Suprapubic skin (tissue), 4 donors: ENCODE results near the gene STING1. TPM values are rescaled to one million over a fixed set of nuclear protein-coding genes. Genes with fewer than 3 reads are reported as not detected.
"Not testable (repeated sequence)": the region's sequence is repeated elsewhere in the genome, so short reads cannot be mapped to it uniquely, and the experiment has no call there.

Experiments used
- DNase-seq, 2 donors: peaks; one replicate each; pipeline ENCODE4 v3.0.0-alpha.2; 2019; ENCODE audit warnings: low spot score in 2 of 2
- H3K27ac ChIP-seq: fragments of 200-600 bp; sonication (generic); one replicate; pipeline ENCODE4 v1.5.1; 2019
- H3K27me3 ChIP-seq: fragments of 200-600 bp; sonication (generic); one replicate; pipeline ENCODE4 v1.5.1; 2019
- H3K36me3 ChIP-seq: fragments of 200-600 bp; sonication (generic); one replicate; pipeline ENCODE4 v1.5.1; 2019
- H3K4me1 ChIP-seq: fragments of 200-600 bp; sonication (generic); one replicate; pipeline ENCODE4 v1.5.1; 2019
- H3K4me3 ChIP-seq: fragments of 200-600 bp; sonication (generic); one replicate; pipeline ENCODE4 v1.5.1; 2019; ENCODE audit warnings: mild to moderate bottlenecking
- H3K9me3 ChIP-seq: fragments of 200-600 bp; sonication (generic); one replicate; pipeline ENCODE4 v1.5.1; 2019
- EP300 ChIP-seq: sonication (generic); formaldehyde crosslinking; IDR thresholded peaks from one replicate; pipeline ENCODE4 v1.6.1; 2017; ENCODE audit warnings: antibody characterized with exemption
- POLR2A ChIP-seq, 2 donors: fragments of 450-650 bp; IDR thresholded peaks; one replicate each; pipeline ENCODE4 v1.6.1; 2017; ENCODE audit warnings: antibody characterized with exemption in 2 of 2, mild to moderate bottlenecking in 2 of 2, moderate library complexity in 2 of 2
- POLR2AphosphoS5 ChIP-seq, 3 donors: sonication (generic); formaldehyde crosslinking; IDR thresholded peaks; one replicate each; pipeline ENCODE4 v1.6.1; 2017; ENCODE audit warnings: antibody characterized with exemption in 3 of 3
- WGBS: methylation state at CpG from one replicate; pipeline ENCODE4 v1.1.5; 2018; 5-methylcytosine and 5-hydroxymethylcytosine counted together
- total RNA-seq, 4 donors: library from RNA; depleted of rRNA; stranded (reverse); fragments of >200 nt; gene quantifications; one replicate each; pipeline ENCODE4 v1.1.0, GENCODE V29; 2016
- TF ChIP-seq, protein P1 (sequence below), 2 donors: fragments of 200-600 bp in 1 of 2; fragments of 450-650 bp in 1 of 2; sonication (generic) in 1 of 2; IDR thresholded peaks; one replicate each; pipeline ENCODE4 v1.5.1; 2016 to 2019; ENCODE audit warnings: antibody characterized with exemption in 2 of 2, mild to moderate bottlenecking in 1 of 2, moderate library complexity in 1 of 2

Gene STING1
- total RNA-seq, 4 donors from 2014 or later, result 11.3 to 20.3 (median 14.8) TPM

DNA sequence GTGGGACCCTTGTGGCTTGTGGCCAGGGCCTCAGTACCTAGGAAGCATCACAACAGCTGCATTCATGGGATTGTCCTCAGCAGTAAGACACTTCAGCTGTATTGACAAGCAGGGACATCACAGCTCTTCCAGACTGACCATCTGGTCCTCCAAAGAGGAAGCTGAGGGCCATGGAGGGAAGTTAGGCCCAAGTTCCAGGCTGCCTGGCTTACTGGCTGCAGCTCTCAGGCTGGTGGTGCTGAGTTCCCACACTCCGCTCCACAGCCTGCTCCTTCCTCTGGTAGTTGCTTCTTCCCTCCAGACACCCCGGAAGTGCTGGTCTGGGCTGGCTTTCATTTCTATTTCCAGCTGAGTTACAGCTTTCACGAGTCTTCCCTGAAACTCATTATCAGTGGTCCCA is 5.7 kb upstream of the STING1 start:
- H3K4me1 ChIP-seq, result peaks cover 25% of the 10 kb centered on the region
- TF ChIP-seq EP300, result no peak
- TF ChIP-seq POLR2A (IDR thresholded peaks at IDR 0.05), result no peak
- TF ChIP-seq, protein P1, sequence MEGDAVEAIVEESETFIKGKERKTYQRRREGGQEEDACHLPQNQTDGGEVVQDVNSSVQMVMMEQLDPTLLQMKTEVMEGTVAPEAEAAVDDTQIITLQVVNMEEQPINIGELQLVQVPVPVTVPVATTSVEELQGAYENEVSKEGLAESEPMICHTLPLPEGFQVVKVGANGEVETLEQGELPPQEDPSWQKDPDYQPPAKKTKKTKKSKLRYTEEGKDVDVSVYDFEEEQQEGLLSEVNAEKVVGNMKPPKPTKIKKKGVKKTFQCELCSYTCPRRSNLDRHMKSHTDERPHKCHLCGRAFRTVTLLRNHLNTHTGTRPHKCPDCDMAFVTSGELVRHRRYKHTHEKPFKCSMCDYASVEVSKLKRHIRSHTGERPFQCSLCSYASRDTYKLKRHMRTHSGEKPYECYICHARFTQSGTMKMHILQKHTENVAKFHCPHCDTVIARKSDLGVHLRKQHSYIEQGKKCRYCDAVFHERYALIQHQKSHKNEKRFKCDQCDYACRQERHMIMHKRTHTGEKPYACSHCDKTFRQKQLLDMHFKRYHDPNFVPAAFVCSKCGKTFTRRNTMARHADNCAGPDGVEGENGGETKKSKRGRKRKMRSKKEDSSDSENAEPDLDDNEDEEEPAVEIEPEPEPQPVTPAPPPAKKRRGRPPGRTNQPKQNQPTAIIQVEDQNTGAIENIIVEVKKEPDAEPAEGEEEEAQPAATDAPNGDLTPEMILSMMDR (IDR thresholded peaks at IDR 0.05), result no peak
- TF ChIP-seq POLR2AphosphoS5 (IDR thresholded peaks at IDR 0.05), result no peak
- no peaks in the 10 kb centered on the region for H3K27me3 ChIP-seq
- no peak overlapping the region for H3K27ac ChIP-seq
- no peak overlapping the region for H3K4me3 ChIP-seq
- H3K36me3 ChIP-seq, result no peaks in the 10 kb centered on the region
- no peaks in the 10 kb centered on the region for H3K9me3 ChIP-seq
- DNase-seq, result no peak
- WGBS, result 75% methylated on average over 2 of the region's 3 CpGs

GRCh38 chr5:139486201-139486600 is 3.6 kb upstream of the STING1 start:
- no peak for DNase-seq
- peaks cover 35% of the 10 kb centered on the region for H3K4me1 ChIP-seq
- no peaks in the 10 kb centered on the region for H3K36me3 ChIP-seq
- H3K27ac ChIP-seq, result no peak overlapping the region
- TF ChIP-seq POLR2AphosphoS5 (IDR thresholded peaks at IDR 0.05) (no peak), EP300 (no peak), POLR2A (IDR thresholded peaks at IDR 0.05) (no peak)
- TF ChIP-seq, protein P1 (IDR thresholded peaks at IDR 0.05), result no peak
- H3K9me3 ChIP-seq, result no peaks in the 10 kb centered on the region
- H3K27me3 ChIP-seq, result no peaks in the 10 kb centered on the region
- WGBS, result 86% methylated on average over 7 of the region's 7 CpGs
- no peak overlapping the region for H3K4me3 ChIP-seq

DNA sequence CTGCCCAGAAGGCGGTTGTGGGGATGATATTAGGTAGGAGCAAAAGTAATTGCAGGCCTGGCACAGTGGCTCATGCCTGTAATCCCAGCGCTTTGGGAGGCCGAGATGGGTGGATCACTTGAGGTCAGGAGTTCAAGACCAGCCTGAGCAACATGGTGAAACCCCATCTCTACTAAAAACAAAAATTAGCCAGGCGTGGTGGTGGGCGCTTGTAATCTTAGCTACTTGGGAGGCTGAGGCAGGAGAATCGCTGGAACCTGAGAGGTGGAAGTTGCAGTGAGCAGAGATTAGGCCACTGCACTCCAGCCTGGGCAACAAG is 291 bp upstream of the STING1 start:
- 42% methylated on average over 6 of the region's 6 CpGs for WGBS
- Histone ChIP-seq H3K4me1 (peaks cover 46% of the 10 kb centered on the region), H3K4me3 (peak overlapping the region; percentile 53), H3K27ac (peak overlapping the region; percentile 94), H3K36me3 (peaks cover 12% of the 10 kb centered on the region)
- H3K9me3 ChIP-seq, H3K27me3 ChIP-seq, DNase-seq: not testable (repeated sequence)

GRCh38 chr5:139481580-139482049 is 943 bp downstream of the STING1 start:
- 25% methylated on average over 4 of the region's 5 CpGs for WGBS
- TF ChIP-seq POLR2AphosphoS5 (IDR thresholded peaks at IDR 0.05) (no peak), EP300 (no peak), POLR2A (IDR thresholded peaks at IDR 0.05) (no peak)
- TF ChIP-seq, protein P1 (IDR thresholded peaks at IDR 0.05), result no peak
- Histone ChIP-seq H3K27ac (peak overlapping the region; percentile 94), H3K9me3 (no peaks in the 10 kb centered on the region), H3K4me3 (peak overlapping the region; percentile 53), H3K4me1 (peaks cover 46% of the 10 kb centered on the region), H3K36me3 (peaks cover 23% of the 10 kb centered on the region), H3K27me3 (no peaks in the 10 kb centered on the region)
- no peak for DNase-seq

DNA sequence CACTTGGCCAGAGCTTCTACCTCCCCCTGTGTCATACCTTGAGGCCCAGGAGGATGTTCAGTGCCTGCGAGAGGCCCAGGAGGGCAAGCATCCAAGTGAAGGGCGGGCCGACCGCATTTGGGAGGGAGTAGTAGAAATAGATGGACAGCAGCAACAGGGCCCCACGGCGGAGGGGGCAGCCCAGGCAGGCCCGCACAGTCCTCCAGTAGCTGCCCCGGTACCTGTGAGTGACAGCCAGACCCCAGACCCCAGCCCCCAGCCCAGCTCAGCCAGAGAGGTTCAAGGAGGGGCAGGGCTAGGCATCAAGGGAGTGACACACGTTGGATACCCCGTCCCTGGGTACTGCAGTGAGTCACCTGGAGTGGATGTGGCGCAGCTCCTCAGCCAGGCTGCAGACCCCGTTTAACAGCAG is 1.4 kb downstream of the STING1 start:
- Histone ChIP-seq H3K4me1 (peaks cover 46% of the 10 kb centered on the region), H3K36me3 (peaks cover 28% of the 10 kb centered on the region), H3K9me3 (no peaks in the 10 kb centered on the region), H3K27ac (peak overlapping the region; percentile 94), H3K27me3 (no peaks in the 10 kb centered on the region), H3K4me3 (peak overlapping the region; percentile 53)
- DNase-seq, result no peak
- 68% methylated on average over 5 of the region's 12 CpGs for WGBS
- TF ChIP-seq EP300 (no peak), POLR2A (IDR thresholded peaks at IDR 0.05) (no peak), POLR2AphosphoS5 (IDR thresholded peaks at IDR 0.05) (no peak)
- TF ChIP-seq, protein P1 (IDR thresholded peaks at IDR 0.05), result no peak

GRCh38 chr5:139479729-139480128 is 2.8 kb downstream of the STING1 start:
- Histone ChIP-seq H3K36me3 (peaks cover 35% of the 10 kb centered on the region), H3K4me1 (peaks cover 49% of the 10 kb centered on the region)
- not testable (repeated sequence) for H3K27ac ChIP-seq, H3K27me3 ChIP-seq, H3K9me3 ChIP-seq, DNase-seq, H3K4me3 ChIP-seq
- WGBS, result 96% methylated on average over 4 of the region's 4 CpGs

DNA sequence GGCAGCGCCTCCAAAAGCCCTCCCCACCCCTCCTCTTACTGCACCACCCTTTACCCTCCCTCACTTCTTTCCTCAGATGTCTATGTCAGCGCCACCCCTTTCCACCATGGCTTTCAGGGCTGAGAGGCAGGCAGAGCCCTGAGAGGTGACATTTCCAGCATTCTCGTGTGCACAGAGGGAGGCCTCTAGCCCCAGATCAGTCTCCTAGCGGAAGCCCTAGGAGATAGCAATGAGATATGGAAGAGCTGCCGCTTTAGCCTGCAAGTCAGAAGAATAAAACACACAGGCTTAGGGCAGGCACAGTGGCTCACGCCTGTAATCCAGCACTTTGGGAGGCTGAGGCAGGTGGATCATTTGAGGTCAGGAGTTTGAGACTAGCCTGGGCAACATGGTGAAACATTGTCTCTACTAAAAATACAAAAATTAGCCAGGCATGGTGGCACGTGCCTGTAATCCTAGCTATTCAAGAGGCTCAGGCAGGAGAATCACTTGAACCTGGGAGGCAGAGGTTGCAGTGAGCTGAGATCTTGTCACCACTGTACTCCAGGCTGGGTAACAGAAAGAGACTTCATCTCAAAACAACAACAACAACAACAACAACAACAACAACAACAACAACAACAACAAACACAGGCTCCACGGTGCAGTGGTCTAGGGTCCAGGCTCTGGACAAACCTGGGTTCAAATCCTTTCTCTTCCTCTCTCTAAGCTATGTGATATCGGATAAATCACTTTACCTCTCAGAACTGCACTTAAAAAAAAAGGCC is 3.7 kb downstream of the STING1 start:
- Histone ChIP-seq H3K4me1 (peaks cover 48% of the 10 kb centered on the region), H3K36me3 (peaks cover 35% of the 10 kb centered on the region)
- H3K9me3 ChIP-seq, DNase-seq, H3K27ac ChIP-seq, H3K27me3 ChIP-seq, H3K4me3 ChIP-seq: not testable (repeated sequence)
- WGBS, result 75% methylated on average over 9 of the region's 9 CpGs
